ENCODE data around the gene DSC2. TPM values are rescaled to one million over a fixed set of nuclear protein-coding genes. Genes with fewer than 3 reads are reported as not detected.
A peak's percentile ranks its signal among the peaks of the same experiment; 100 is the strongest.

DSC2 gene
- total and polyA plus RNA-seq, 2 donors (not counting 1 experiment from before 2014, with no cell fraction given), result under 0.01 TPM; not detected in 1

- peak in 1 of 2 donors; percentile 10 for DNase-seq (ENCODE audit: low read depth in 2 of 2)
- Histone ChIP-seq H3K4me1 (ENCODE audit: control insufficient read depth, extremely low read depth, insufficient read depth, low read length) (no peaks in the 10 kb centered on the region), H3K4me3 (replicated peaks in 1 of 4; ENCODE audit: control extremely low read depth in 1 of 4, insufficient read depth in 1 of 4, low read depth in 3 of 4, low read length in 4 of 4) (no peak overlapping the region), H3K36me3 (ENCODE audit: control insufficient read depth, insufficient read depth, low read length) (no peaks in the 10 kb centered on the region), H3K79me2 (ENCODE audit: control insufficient read depth, insufficient read depth, low read length) (no peaks in the 10 kb centered on the region), H3K4me2 (ENCODE audit: extremely low read depth, insufficient read depth, low read length) (no peak overlapping the region), H2AFZ (ENCODE audit: low read length) (no peak overlapping the region), H3K27me3 (ENCODE audit: control insufficient read depth, insufficient read depth, low read length) (no peaks in the 10 kb centered on the region), H4K20me1 (ENCODE audit: control insufficient read depth, extremely low read depth, insufficient read depth, low read length) (no peaks in the 10 kb centered on the region), H3K9me3 (ENCODE audit: control insufficient read depth, insufficient read depth, low read depth, low read length) (no peaks in the 10 kb centered on the region), H3K27ac (ENCODE audit: insufficient read depth, low read length) (no peak overlapping the region), H3K9ac (ENCODE audit: insufficient read depth, low read length) (no peak overlapping the region)
- TF ChIP-seq CTCF (conservative IDR thresholded peaks at IDR 0.05 in 1 of 2, IDR thresholded peaks at IDR 0.05 in 1 of 2; ENCODE audit: low read depth in 1 of 2, low read length in 2 of 2) (no peak), EZH2 (IDR thresholded peaks at IDR 0.05; ENCODE audit: low read length, missing control alignments) (no peak)
These were observed 37.0 kb downstream of the DSC2 start for GRCh38 chr18:31065036-31065773.

GRCh38 chr18:31064130-31064529 is 38.1 kb downstream of the DSC2 start:
- Histone ChIP-seq H3K27me3 (ENCODE audit: control insufficient read depth, insufficient read depth, low read length) (no peaks in the 10 kb centered on the region), H3K27ac (ENCODE audit: insufficient read depth, low read length) (no peak overlapping the region), H3K9ac (ENCODE audit: insufficient read depth, low read length) (no peak overlapping the region), H3K4me2 (ENCODE audit: extremely low read depth, insufficient read depth, low read length) (no peak overlapping the region), H3K4me1 (ENCODE audit: control insufficient read depth, extremely low read depth, insufficient read depth, low read length) (no peaks in the 10 kb centered on the region), H3K9me3 (ENCODE audit: control insufficient read depth, insufficient read depth, low read depth, low read length) (no peaks in the 10 kb centered on the region), H3K36me3 (ENCODE audit: control insufficient read depth, insufficient read depth, low read length) (no peaks in the 10 kb centered on the region), H3K4me3 (replicated peaks in 1 of 4; ENCODE audit: control extremely low read depth in 1 of 4, insufficient read depth in 1 of 4, low read depth in 3 of 4, low read length in 4 of 4) (no peak overlapping the region), H4K20me1 (ENCODE audit: control insufficient read depth, extremely low read depth, insufficient read depth, low read length) (no peaks in the 10 kb centered on the region), H2AFZ (ENCODE audit: low read length) (no peak overlapping the region), H3K79me2 (ENCODE audit: control insufficient read depth, insufficient read depth, low read length) (no peaks in the 10 kb centered on the region)
- peak in 1 of 2 donors; percentile 75 for DNase-seq (ENCODE audit: low read depth in 2 of 2)
- TF ChIP-seq EZH2 (IDR thresholded peaks at IDR 0.05; ENCODE audit: low read length, missing control alignments), result no peak
- TF ChIP-seq CTCF (conservative IDR thresholded peaks at IDR 0.05 in 1 of 2, IDR thresholded peaks at IDR 0.05 in 1 of 2; ENCODE audit: low read depth in 1 of 2, low read length in 2 of 2), result no peak

- Histone ChIP-seq H3K4me2 (ENCODE audit: extremely low read depth, insufficient read depth, low read length) (no peak overlapping the region), H3K27ac (ENCODE audit: insufficient read depth, low read length) (no peak overlapping the region), H3K9me3 (ENCODE audit: control insufficient read depth, insufficient read depth, low read depth, low read length) (no peaks in the 10 kb centered on the region), H3K4me3 (replicated peaks in 1 of 4; ENCODE audit: control extremely low read depth in 1 of 4, insufficient read depth in 1 of 4, low read depth in 3 of 4, low read length in 4 of 4) (no peak overlapping the region), H2AFZ (ENCODE audit: low read length) (no peak overlapping the region), H4K20me1 (ENCODE audit: control insufficient read depth, extremely low read depth, insufficient read depth, low read length) (no peaks in the 10 kb centered on the region), H3K36me3 (ENCODE audit: control insufficient read depth, insufficient read depth, low read length) (no peaks in the 10 kb centered on the region), H3K27me3 (ENCODE audit: control insufficient read depth, insufficient read depth, low read length) (no peaks in the 10 kb centered on the region), H3K9ac (ENCODE audit: insufficient read depth, low read length) (no peak overlapping the region), H3K4me1 (ENCODE audit: control insufficient read depth, extremely low read depth, insufficient read depth, low read length) (no peaks in the 10 kb centered on the region), H3K79me2 (ENCODE audit: control insufficient read depth, insufficient read depth, low read length) (no peaks in the 10 kb centered on the region)
- TF ChIP-seq CTCF (conservative IDR thresholded peaks at IDR 0.05 in 1 of 2, IDR thresholded peaks at IDR 0.05 in 1 of 2; ENCODE audit: low read depth in 1 of 2, low read length in 2 of 2), result no peak
- TF ChIP-seq EZH2 (IDR thresholded peaks at IDR 0.05; ENCODE audit: low read length, missing control alignments), result no peak
- peak in 1 of 2 donors; percentile 25 for DNase-seq (ENCODE audit: low read depth in 2 of 2)
These were observed 40.3 kb downstream of the DSC2 start for GRCh38 chr18:31061945-31062344.
